Measurements from ENCODE around the gene SPATA2.
"Not testable (repeated sequence)": the region's sequence is repeated elsewhere in the genome, so short reads cannot be mapped to it uniquely, and the experiment has no call there.

SPATA2 gene

DNA sequence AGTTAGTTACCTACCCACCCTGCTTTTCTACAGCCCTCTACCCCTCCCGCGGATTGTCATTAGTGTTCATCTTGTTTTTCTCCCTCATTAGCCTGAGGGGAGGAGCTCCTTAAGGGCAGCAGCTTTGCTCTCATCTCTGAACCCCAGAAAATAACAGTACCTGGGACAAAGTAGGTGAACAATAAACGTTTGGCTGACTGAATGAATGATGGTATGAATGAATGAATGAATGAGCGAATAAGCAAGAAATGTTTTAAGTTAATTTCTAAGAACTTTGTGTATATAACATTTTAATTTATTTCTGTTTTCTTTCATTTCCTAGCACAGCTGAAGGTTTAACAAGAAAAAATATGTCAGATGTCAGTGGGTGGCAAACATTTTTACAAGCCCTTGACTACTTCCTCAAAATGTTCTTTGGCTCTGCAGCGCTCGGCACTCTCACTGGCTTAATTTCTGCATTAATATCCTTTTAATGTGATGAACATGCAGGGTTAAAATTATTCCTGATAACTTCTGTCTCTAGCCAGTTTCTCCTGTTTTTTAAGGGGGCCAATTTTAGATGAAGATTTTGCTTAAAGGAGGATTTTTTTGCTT lies 52.6 kb downstream of the SPATA2 start:
- DNase-seq (ENCODE audit: low read depth in 1 of 2, low spot score in 1 of 2) = no peak

- DNase-seq (ENCODE audit: low read depth in 1 of 2, low spot score in 1 of 2) = not testable (repeated sequence)
Measured at GRCh38 chr20:49861232-49861631, 54.1 kb downstream of the SPATA2 start.

GRCh38 chr20:49859807-49860206 lies 55.5 kb downstream of the SPATA2 start:
- no peak for DNase-seq (ENCODE audit: low read depth in 1 of 2, low spot score in 1 of 2)

GRCh38 chr20:49859011-49859410 lies 56.3 kb downstream of the SPATA2 start:
- DNase-seq (ENCODE audit: low read depth in 1 of 2, low spot score in 1 of 2) = no peak

DNA sequence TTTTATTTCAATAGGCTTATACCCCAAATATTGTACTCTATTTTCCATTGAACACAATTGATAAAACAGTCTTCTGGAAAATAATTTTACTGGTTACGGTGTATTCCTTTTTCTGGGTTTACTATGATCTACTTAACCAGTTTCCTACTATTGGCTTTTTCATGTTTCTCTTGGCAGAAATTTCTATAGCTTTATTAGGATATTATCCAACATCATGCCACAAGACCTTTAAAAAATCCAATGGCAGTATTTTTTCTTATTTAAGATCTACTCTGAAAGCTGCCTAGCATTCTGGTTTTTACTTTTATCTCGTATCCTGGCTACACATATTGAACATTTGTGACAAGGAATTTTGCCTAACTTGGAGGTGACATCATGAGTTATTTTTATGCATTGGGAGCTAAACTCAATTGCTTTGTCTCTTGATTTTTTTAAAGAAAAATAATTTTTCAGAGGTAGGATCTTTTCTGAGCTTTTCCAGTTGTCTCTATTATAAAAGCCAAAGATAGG lies 57.2 kb downstream of the SPATA2 start:
- no peak for DNase-seq (ENCODE audit: low read depth in 1 of 2, low spot score in 1 of 2)

DNA sequence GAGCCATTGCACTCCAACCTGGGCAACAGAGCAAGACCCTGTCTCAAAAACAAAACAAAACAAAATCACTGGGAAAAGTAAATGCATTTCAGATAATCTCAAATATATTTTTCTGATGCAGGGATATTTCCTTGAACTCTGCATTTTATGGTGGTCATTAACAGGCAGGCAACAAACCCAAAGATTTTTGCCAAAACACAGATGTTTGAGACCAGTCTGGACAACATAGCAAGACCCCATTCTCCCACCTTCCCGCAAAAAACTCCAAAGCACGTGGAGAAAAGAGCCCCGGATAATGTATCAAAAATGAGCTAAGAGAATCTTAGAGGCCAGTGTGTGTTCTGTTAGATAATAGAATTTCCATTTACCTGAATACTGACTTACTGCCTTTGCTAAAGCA lies 58.4 kb downstream of the SPATA2 start:
- DNase-seq (ENCODE audit: low read depth in 1 of 2, low spot score in 1 of 2) = no peak

- DNase-seq (ENCODE audit: low read depth in 1 of 2, low spot score in 1 of 2) = no peak
Measured at GRCh38 chr20:49854190-49854875, 61.0 kb downstream of the SPATA2 start.

- no peak for DNase-seq (ENCODE audit: low read depth in 1 of 2, low spot score in 1 of 2)
Measured at GRCh38 chr20:49853640-49854039, 61.7 kb downstream of the SPATA2 start.
